OCI-LY7 (cell line): ENCODE results near the gene USP34. TPM values are rescaled to one million over a fixed set of nuclear protein-coding genes. Genes with fewer than 3 reads are reported as not detected.

ENCODE experiments used
- BruUV-seq: library from RNA; stranded (reverse); fragments of 400-500 nt; replicated peaks from 2 replicates; lab custom pipeline; 2021; lab: Mats Ljungman, UMichigan
- CTCF ChIA-PET: fragments of 300-600 bp; sonication (Branson Sonifier 250); formaldehyde crosslinking; loops from one replicate; lab custom pipeline; 2022; ENCODE audit warnings: antibody characterized with exemption; ENCODE audit not compliant: unreplicated experiment; lab: Charles Lee
- POLR2A ChIA-PET: fragments of 300-600 bp; sonication (Branson Sonifier 250); formaldehyde crosslinking; loops from one replicate; lab custom pipeline; 2022; ENCODE audit warnings: antibody characterized with exemption; lab: Charles Lee
- DNase-seq: peaks from one replicate; pipeline ENCODE4 v3.0.0-alpha.2; 2015; ENCODE audit warnings: low spot score
- H2AFZ ChIP-seq: fragments of 200-600 bp; sonication (generic), shearing (Covaris generic); 2 replicates; pipeline ENCODE4 v1.6.1; 2014; ENCODE audit warnings: mild to moderate bottlenecking, antibody characterized with exemption, low read length, moderate library complexity
- H3K27ac ChIP-seq: fragments of 200-600 bp; sonication (generic); 2 replicates; pipeline ENCODE4 v1.5.1; 2014; ENCODE audit warnings: mixed run types, low read depth, mild to moderate bottlenecking, moderate library complexity, low read length, inconsistent platforms; ENCODE audit not compliant: poor library complexity, severe bottlenecking
- H3K36me3 ChIP-seq: fragments of 200-600 bp; sonication (generic); 2 replicates; pipeline ENCODE4 v1.6.1; 2014; ENCODE audit warnings: mild to moderate bottlenecking, antibody characterized with exemption, low read length, moderate library complexity, mixed read lengths; ENCODE audit not compliant: insufficient read depth
- H3K4me1 ChIP-seq: fragments of 200-600 bp; sonication (generic); 2 replicates; pipeline ENCODE4 v1.5.1; 2014; ENCODE audit warnings: mild to moderate bottlenecking, low read length; ENCODE audit not compliant: insufficient read depth, poor library complexity, severe bottlenecking
- H3K4me2 ChIP-seq: fragments of 200-600 bp; sonication (generic); 2 replicates; pipeline ENCODE4 v1.6.1; 2014; ENCODE audit warnings: mild to moderate bottlenecking, low read length
- H3K4me3 ChIP-seq: fragments of 200-600 bp; sonication (generic); 2 replicates; pipeline ENCODE4 v1.5.1; 2014; ENCODE audit warnings: mild to moderate bottlenecking, low read depth, low read length; ENCODE audit not compliant: poor library complexity, severe bottlenecking
- H3K79me2 ChIP-seq: fragments of 200-600 bp; sonication (generic); 2 replicates; pipeline ENCODE4 v1.6.1; 2016; ENCODE audit warnings: low read depth, mild to moderate bottlenecking, low read length, moderate library complexity, mixed read lengths; ENCODE audit not compliant: insufficient read depth
- H3K9me2 ChIP-seq: fragments of 200-600 bp; sonication (generic); 2 replicates; pipeline ENCODE4 v1.6.1; 2016; ENCODE audit warnings: mild to moderate bottlenecking, low read length, mixed read lengths; ENCODE audit not compliant: insufficient read depth
- H3K9me3 ChIP-seq: fragments of 200-600 bp; sonication (generic); 2 replicates; pipeline ENCODE4 v1.6.1; 2014; ENCODE audit warnings: mild to moderate bottlenecking, mixed run types, low read length, mixed read lengths
- H4K20me1 ChIP-seq: fragments of 200-600 bp; sonication (generic); 2 replicates; pipeline ENCODE4 v1.6.1; 2014; ENCODE audit warnings: mild to moderate bottlenecking, antibody characterized with exemption, low read length, moderate library complexity, mixed read lengths; ENCODE audit not compliant: insufficient read depth
- EZH2phosphoT487 ChIP-seq: fragments of 200-600 bp; sonication (generic); IDR thresholded peaks from 2 replicates; pipeline ENCODE4 v1.6.1; 2018; ENCODE audit warnings: low read depth, borderline replicate concordance, mild to moderate bottlenecking, mixed run types, antibody characterized with exemption, low read length, moderate library complexity, mixed read lengths
- intact Hi-C: fragments of 100-400 bp; cut with micrococcal nuclease; formaldehyde crosslinking; loops from one replicate; pipeline ENCODE4 v1.10.0; 2022; ENCODE audit not compliant: unreplicated experiment
- total RNA-seq, 2 experiments: library from RNA; depleted of rRNA in 1 of 2; stranded (reverse); fragments of >200 nt in 1 of 2; shearing (Covaris generic) in 1 of 2; gene quantifications; 2 replicates each; pipeline ENCODE4 v1.2.3, GENCODE V29; 2014 to 2022
- TF ChIP-seq, protein P1 (sequence below): fragments of 200-600 bp; sonication (generic); conservative IDR thresholded peaks from 2 replicates; pipeline ENCODE4 v1.5.1; 2014; ENCODE audit warnings: mild to moderate bottlenecking, antibody characterized with exemption, low read length, moderate library complexity, mixed read lengths

The USP34 gene
- total RNA-seq, 2 experiments from 2014 or later = 192 to 344 TPM

GRCh38 chr2:61185231-61185728 is 285.6 kb downstream of the USP34 start:
- Histone ChIP-seq H3K36me3 (peaks cover 98% of the 10 kb centered on the region), H3K79me2 (no peaks in the 10 kb centered on the region), H4K20me1 (no peaks in the 10 kb centered on the region), H3K9me2 (no peaks in the 10 kb centered on the region), H3K9me3 (no peaks in the 10 kb centered on the region; the same call in 1 of the 2 replicates), H2AFZ (no peak overlapping the region), H3K4me1 (no peaks in the 10 kb centered on the region), H3K4me2 (no peak overlapping the region), H3K27ac (no peak overlapping the region), H3K4me3 (no peak overlapping the region)
- BruUV-seq = no TSS peak
- ChIA-PET POLR2A (interaction anchor here (0.5 kb wide), 2 partner anchors 16 to 354 kb away, joined by 3 read pairs; no protein-coding TSS in a partner anchor), CTCF (interaction anchor here (0.6 kb wide), 1 partner anchor 9 kb away, joined by 3 read pairs; no protein-coding TSS in a partner anchor)
- intact Hi-C loops = no loop called here
- TF ChIP-seq, protein P1, sequence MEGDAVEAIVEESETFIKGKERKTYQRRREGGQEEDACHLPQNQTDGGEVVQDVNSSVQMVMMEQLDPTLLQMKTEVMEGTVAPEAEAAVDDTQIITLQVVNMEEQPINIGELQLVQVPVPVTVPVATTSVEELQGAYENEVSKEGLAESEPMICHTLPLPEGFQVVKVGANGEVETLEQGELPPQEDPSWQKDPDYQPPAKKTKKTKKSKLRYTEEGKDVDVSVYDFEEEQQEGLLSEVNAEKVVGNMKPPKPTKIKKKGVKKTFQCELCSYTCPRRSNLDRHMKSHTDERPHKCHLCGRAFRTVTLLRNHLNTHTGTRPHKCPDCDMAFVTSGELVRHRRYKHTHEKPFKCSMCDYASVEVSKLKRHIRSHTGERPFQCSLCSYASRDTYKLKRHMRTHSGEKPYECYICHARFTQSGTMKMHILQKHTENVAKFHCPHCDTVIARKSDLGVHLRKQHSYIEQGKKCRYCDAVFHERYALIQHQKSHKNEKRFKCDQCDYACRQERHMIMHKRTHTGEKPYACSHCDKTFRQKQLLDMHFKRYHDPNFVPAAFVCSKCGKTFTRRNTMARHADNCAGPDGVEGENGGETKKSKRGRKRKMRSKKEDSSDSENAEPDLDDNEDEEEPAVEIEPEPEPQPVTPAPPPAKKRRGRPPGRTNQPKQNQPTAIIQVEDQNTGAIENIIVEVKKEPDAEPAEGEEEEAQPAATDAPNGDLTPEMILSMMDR = no peak
- TF ChIP-seq EZH2phosphoT487 = no peak
- no peak for DNase-seq

GRCh38 chr2:61184263-61184662 is 286.6 kb downstream of the USP34 start:
- TF ChIP-seq, protein P1 = no peak
- TF ChIP-seq EZH2phosphoT487 = no peak
- intact Hi-C loops = no loop called here
- no peak overlapping the region for H3K4me2 ChIP-seq
- H3K36me3 ChIP-seq = peaks cover 98% of the 10 kb centered on the region
- H3K27ac ChIP-seq = no peak overlapping the region
- no peaks in the 10 kb centered on the region; the same call in 1 of the 2 replicates for H3K9me3 ChIP-seq
- H3K4me3 ChIP-seq = no peak overlapping the region
- H3K4me1 ChIP-seq = peaks cover 8% of the 10 kb centered on the region
- ChIA-PET CTCF (no interaction called here), POLR2A (interaction anchor here (0.5 kb wide), 1 partner anchor 128 kb away, joined by 3 read pairs; no protein-coding TSS in a partner anchor)
- H2AFZ ChIP-seq = no peak overlapping the region
- no peaks in the 10 kb centered on the region for H3K79me2 ChIP-seq
- no TSS peak for BruUV-seq
- no peak for DNase-seq
- no peaks in the 10 kb centered on the region for H4K20me1 ChIP-seq
- H3K9me2 ChIP-seq = no peaks in the 10 kb centered on the region

- H4K20me1 ChIP-seq = no peaks in the 10 kb centered on the region
- no peaks in the 10 kb centered on the region; the same call in 1 of the 2 replicates for H3K9me3 ChIP-seq
- CTCF ChIA-PET = no interaction called here
- TF ChIP-seq, protein P1 = no peak
- TF ChIP-seq EZH2phosphoT487 = no peak
- peaks cover 93% of the 10 kb centered on the region for H3K36me3 ChIP-seq
- H3K27ac ChIP-seq = no peak overlapping the region
- no peak overlapping the region for H3K4me2 ChIP-seq
- BruUV-seq = no TSS peak
- peaks cover 12% of the 10 kb centered on the region for H3K4me1 ChIP-seq
- no peak overlapping the region for H2AFZ ChIP-seq
- no peak for DNase-seq
- POLR2A ChIA-PET = interaction anchor here (0.5 kb wide), 1 partner anchor 127 kb away, joined by 3 read pairs; no protein-coding TSS in a partner anchor
- intact Hi-C loops = no loop called here
- H3K79me2 ChIP-seq = peaks cover 3% of the 10 kb centered on the region; the same call in 1 of the 2 replicates
- H3K9me2 ChIP-seq = no peaks in the 10 kb centered on the region
- no peak overlapping the region for H3K4me3 ChIP-seq
Observed at GRCh38 chr2:61183795-61184194, 287.1 kb downstream of the USP34 start.
